OCI-M2 (cell line): ENCODE measurements around the gene LRR1.
A peak's percentile ranks its signal among the peaks of the same experiment; 100 is the strongest.
"Not testable (repeated sequence)": the region's sequence is repeated elsewhere in the genome, so short reads cannot be mapped to it uniquely, and the experiment has no call there.

Source experiments
- DNase-seq: peaks from one replicate; lab custom pipeline; 2025; ENCODE audit not compliant: unreplicated experiment; lab: John Stamatoyannopoulos, UW

Gene LRR1

GRCh38 chr14:49585803-49586672 lies 12.7 kb upstream of the LRR1 start, which contains the start of gene RPS29:
Gene RPS29, minus strand, starts transcription at chr14:49586380. Its CDS starts 34 bp downstream, at chr14:49586346.
- peak; percentile 98 for DNase-seq

- DNase-seq = peak; percentile 81
Measured at GRCh38 chr14:49586673-49587460, 11.9 kb upstream of the LRR1 start.

- no peak for DNase-seq
Measured at GRCh38 chr14:49589387-49589786, 9.4 kb upstream of the LRR1 start.

- no peak for DNase-seq
Measured at GRCh38 chr14:49593016-49593415, 5.7 kb upstream of the LRR1 start.

GRCh38 chr14:49594347-49595091 lies 4.2 kb upstream of the LRR1 start:
- peak; percentile 72 for DNase-seq

GRCh38 chr14:49598189-49598484 lies 603 bp upstream of the LRR1 start:
- no peak for DNase-seq

- DNase-seq = no peak
Measured at GRCh38 chr14:49607583-49607982, 8.8 kb downstream of the LRR1 start.

GRCh38 chr14:49612251-49612650 lies 13.5 kb downstream of the LRR1 start:
- DNase-seq = no peak

- DNase-seq = no peak
Measured at GRCh38 chr14:49612671-49613070, 13.9 kb downstream of the LRR1 start.

GRCh38 chr14:49614196-49614595 lies 15.5 kb downstream of the LRR1 start:
- no peak for DNase-seq

- DNase-seq = no peak
Measured at GRCh38 chr14:49615776-49616175, 17.0 kb downstream of the LRR1 start.

GRCh38 chr14:49617852-49618519 lies 19.2 kb downstream of the LRR1 start:
- no peak for DNase-seq

- DNase-seq = not testable (repeated sequence)
Measured at GRCh38 chr14:49619273-49619672, 20.5 kb downstream of the LRR1 start.

- DNase-seq = no peak
Measured at GRCh38 chr14:49619730-49620129, 21.0 kb downstream of the LRR1 start.

- DNase-seq = peak; percentile 93
Measured at GRCh38 chr14:49620182-49621113, 21.7 kb downstream of the LRR1 start, which contains the start of the genes MGAT2 and RPL36AL. Gene MGAT2, plus strand, starts transcription at chr14:49620799. Its CDS starts 470 bp downstream, at chr14:49621269. Gene RPL36AL, minus strand, starts transcription at chr14:49620626. Its CDS starts 1,522 bp downstream, at chr14:49619104.

GRCh38 chr14:49621114-49621881 lies 22.6 kb downstream of the LRR1 start:
- DNase-seq = no peak

- no peak for DNase-seq
Measured at GRCh38 chr14:49622022-49622607, 23.4 kb downstream of the LRR1 start.

GRCh38 chr14:49623387-49623786 lies 24.6 kb downstream of the LRR1 start:
- DNase-seq = no peak
